Measurements from ENCODE around the gene VWA3A. TPM values are rescaled to one million over a fixed set of nuclear protein-coding genes. Genes with fewer than 3 reads are reported as not detected.

The VWA3A gene
- total and polyA plus RNA-seq, 2 of the 8 experiments (the other 6 are each of a cell fraction or from before 2014, with no cell fraction given), result 0.05 TPM; not detected in 1

GRCh38 chr16:22198547-22199293 is 106.4 kb downstream of the VWA3A start:
- H3K23ac ChIP-seq (ENCODE audit: insufficient read length), result no peak overlapping the region
- no peak overlapping the region for H3K56ac ChIP-seq (replicated peaks; ENCODE audit: insufficient read length, low read depth, low read length)
- H3K9me3 ChIP-seq (ENCODE audit: insufficient read depth in 2 of 2, low read depth in 1 of 2, low read length in 1 of 2), result no peaks in the 10 kb centered on the region
- 88% methylated on average over 7 of the region's 7 CpGs; no CpG with 5 or more reads in 1 of the 2 experiments for WGBS, 2 experiments (ENCODE audit: extremely low coverage in 1 of 2, insufficient coverage in 1 of 2, insufficient read length in 1 of 2, insufficient replicate concordance in 2 of 2, low coverage in 1 of 2, low lambda C conversion rate in 2 of 2, missing lambda C conversion rate in 1 of 2)
- no peaks in the 10 kb centered on the region for H3K36me3 ChIP-seq (ENCODE audit: control insufficient read depth in 2 of 4, insufficient read depth in 4 of 4, low read length in 3 of 4)
- H3K23me2 ChIP-seq (ENCODE audit: low read depth, low read length), result no peaks in the 10 kb centered on the region
- H3K14ac ChIP-seq (ENCODE audit: insufficient read length), result no peak overlapping the region
- no peaks in the 10 kb centered on the region for H3K79me1 ChIP-seq (ENCODE audit: low read depth, low read length)
- H2BK12ac ChIP-seq (ENCODE audit: low read depth, low read length), result no peak overlapping the region
- FAIRE-seq (no peak), DNase-seq (ENCODE audit: low read depth in 1 of 2, low spot score in 2 of 2) (no peak)
- no peaks in the 10 kb centered on the region for H3K79me2 ChIP-seq (ENCODE audit: control insufficient read depth in 1 of 2, insufficient read depth in 2 of 2, low read length in 2 of 2)
- no peaks in the 10 kb centered on the region for H4K20me1 ChIP-seq (replicated peaks in 1 of 2; ENCODE audit: control insufficient read depth in 1 of 2, insufficient read depth in 2 of 2, low read length in 2 of 2)
- H3K4ac ChIP-seq (replicated peaks; ENCODE audit: insufficient read length, low read depth, low read length), result no peak overlapping the region
- no peak overlapping the region for H3K4me3 ChIP-seq (ENCODE audit: extremely low read depth in 1 of 4, insufficient read depth in 2 of 4, low read depth in 3 of 4, low read length in 4 of 4)
- no peak overlapping the region for H2AK5ac ChIP-seq (ENCODE audit: low read depth, low read length)
- H3K27me3 ChIP-seq (replicated peaks in 1 of 4; ENCODE audit: control insufficient read depth in 3 of 4, extremely low read depth in 1 of 4, insufficient read depth in 3 of 4, low read length in 3 of 4), result no peaks in the 10 kb centered on the region
- H4K91ac ChIP-seq (replicated peaks; ENCODE audit: insufficient read length, low read length), result no peak overlapping the region
- CTCF ChIA-PET (ENCODE audit: partially characterized antibody), result interaction anchor here (0.5 to 1.6 kb wide), 9 partner anchors 21 to 107 kb away, joined by 3 to 9 read pairs (median 3); no protein-coding TSS in a partner anchor
- no peak overlapping the region for H2AFZ ChIP-seq (ENCODE audit: low read length)
- no peak overlapping the region for H3K27ac ChIP-seq (ENCODE audit: low read depth, low read length)
- H2BK120ac ChIP-seq (replicated peaks; ENCODE audit: low read depth, low read length), result no peak overlapping the region
- no peak overlapping the region for H4K5ac ChIP-seq (ENCODE audit: insufficient read length, low read depth, low read length)
- H3K4me1 ChIP-seq (replicated peaks in 1 of 4; ENCODE audit: control insufficient read depth in 3 of 4, insufficient read depth in 4 of 4, low read length in 3 of 4), result no peaks in the 10 kb centered on the region; a peak in 3 of 7 replicates
- no peak overlapping the region for H2BK20ac ChIP-seq (ENCODE audit: low read length)
- no peak overlapping the region for H3K18ac ChIP-seq (ENCODE audit: extremely low read depth, low read length)
- H2BK5ac ChIP-seq (ENCODE audit: low read depth, low read length), result no peak overlapping the region
- POLR2A ChIA-PET (ENCODE audit: partially characterized antibody), result interaction anchor here (0.8 kb wide), 1 partner anchor 100 kb away, joined by 3 read pairs; no protein-coding TSS in a partner anchor
- H3K9ac ChIP-seq (replicated peaks in 1 of 4; ENCODE audit: extremely low read depth in 1 of 4, low read depth in 3 of 4, low read length in 3 of 4), result no peak overlapping the region
- H3K4me2 ChIP-seq (ENCODE audit: insufficient read depth in 1 of 2, low read depth in 2 of 2, low read length in 2 of 2), result no peak overlapping the region
- H4K8ac ChIP-seq (ENCODE audit: extremely low read depth, insufficient read depth, low read length), result no peak overlapping the region
- no peak overlapping the region for H2BK15ac ChIP-seq (ENCODE audit: low read length)
- TF ChIP-seq NRF1 (IDR thresholded peaks at IDR 0.05; ENCODE audit: low read depth, low read length) (no peak), SIRT6 (IDR thresholded peaks at IDR 0.05; ENCODE audit: low read length) (no peak), SP4 (IDR thresholded peaks at IDR 0.05; ENCODE audit: low read length) (no peak), SIX5 (IDR thresholded peaks at IDR 0.05; ENCODE audit: low read depth, low read length) (no peak), TCF12 (IDR thresholded peaks at IDR 0.05; ENCODE audit: low read depth, low read length) (no peak), RAD21 (IDR thresholded peaks at IDR 0.05 in 1 of 2, conservative IDR thresholded peaks at IDR 0.05 in 1 of 2; ENCODE audit: low read depth in 2 of 2, low read length in 2 of 2) (peak; percentile 17 to 20; a peak in 2 of 4 replicates), JUND (IDR thresholded peaks at IDR 0.05; ENCODE audit: low read length) (no peak), CTCF (IDR thresholded peaks at IDR 0.05; ENCODE audit: control extremely low read depth in 1 of 3, insufficient read depth in 1 of 3, low read depth in 1 of 3, low read length in 3 of 3) (peak in 2 of 3 experiments; percentile 2 to 9; a peak in 1 of 4 replicates), SRF (IDR thresholded peaks at IDR 0.05; ENCODE audit: low read depth, low read length) (no peak), YY1 (IDR thresholded peaks at IDR 0.05; ENCODE audit: low read depth, low read length) (no peak)

Measured in H1 (cell line).